Ecto neural progenitor cell (in vitro differentiated cells): Measurements from ENCODE around the gene CCDC40.
"Not testable (repeated sequence)": the region's sequence is repeated elsewhere in the genome, so short reads cannot be mapped to it uniquely, and the experiment has no call there.

Experiments
- DNase-seq: peaks from one replicate; pipeline ENCODE4 v3.0.0-alpha.2; 2018; ENCODE audit warnings: low spot score

The CCDC40 gene

GRCh38 chr17:80035937-80036714, at the start of gene CCDC40:
Gene CCDC40, plus strand, starts transcription at chr17:80036642. Its CDS starts 21 bp downstream, at chr17:80036663.
- DNase-seq, result peak; percentile 95

- DNase-seq, result no peak
These were observed 49.1 kb upstream of the CCDC40 start for GRCh38 chr17:79987187-79987934.

GRCh38 chr17:79987935-79988184, 48.6 kb upstream of the CCDC40 start:
- DNase-seq, result no peak

GRCh38 chr17:79988185-79988971, 48.1 kb upstream of the CCDC40 start:
- DNase-seq, result no peak

- no peak for DNase-seq
These were observed 47.2 kb upstream of the CCDC40 start for GRCh38 chr17:79989106-79989835.

- no peak for DNase-seq
These were observed 46.3 kb upstream of the CCDC40 start for GRCh38 chr17:79990051-79990592.

- no peak for DNase-seq
These were observed 45.7 kb upstream of the CCDC40 start for GRCh38 chr17:79990704-79991103.

- DNase-seq, result peak; percentile 93
These were observed 45.1 kb upstream of the CCDC40 start for GRCh38 chr17:79991140-79991923.

GRCh38 chr17:79991924-79992648, 44.4 kb upstream of the CCDC40 start:
- DNase-seq, result no peak

- no peak for DNase-seq
These were observed 43.6 kb upstream of the CCDC40 start for GRCh38 chr17:79992649-79993389.

GRCh38 chr17:79993390-79994227, 42.8 kb upstream of the CCDC40 start:
- DNase-seq, result no peak

GRCh38 chr17:79994228-79994569, 42.2 kb upstream of the CCDC40 start:
- not testable (repeated sequence) for DNase-seq

GRCh38 chr17:79994602-79995001, 41.8 kb upstream of the CCDC40 start:
- no peak for DNase-seq

- no peak for DNase-seq
These were observed 40.7 kb upstream of the CCDC40 start for GRCh38 chr17:79995696-79996095.

GRCh38 chr17:79996291-79996690, 40.2 kb upstream of the CCDC40 start:
- DNase-seq, result no peak

- no peak for DNase-seq
These were observed 39.3 kb upstream of the CCDC40 start for GRCh38 chr17:79997011-79997660.

- no peak for DNase-seq
These were observed 36.3 kb upstream of the CCDC40 start for GRCh38 chr17:80000136-80000535.
